NCI-H1694 treated with DMSO at 0.1 percent for 48 hours (cell line): ENCODE measurements around the gene EYA2.
"Not testable (repeated sequence)": the region's sequence is repeated elsewhere in the genome, so short reads cannot be mapped to it uniquely, and the experiment has no call there.

ENCODE experiments used
- DNase-seq: peaks from one replicate; lab custom pipeline; 2025; lab: John Stamatoyannopoulos, UW

EYA2 gene, protein sequence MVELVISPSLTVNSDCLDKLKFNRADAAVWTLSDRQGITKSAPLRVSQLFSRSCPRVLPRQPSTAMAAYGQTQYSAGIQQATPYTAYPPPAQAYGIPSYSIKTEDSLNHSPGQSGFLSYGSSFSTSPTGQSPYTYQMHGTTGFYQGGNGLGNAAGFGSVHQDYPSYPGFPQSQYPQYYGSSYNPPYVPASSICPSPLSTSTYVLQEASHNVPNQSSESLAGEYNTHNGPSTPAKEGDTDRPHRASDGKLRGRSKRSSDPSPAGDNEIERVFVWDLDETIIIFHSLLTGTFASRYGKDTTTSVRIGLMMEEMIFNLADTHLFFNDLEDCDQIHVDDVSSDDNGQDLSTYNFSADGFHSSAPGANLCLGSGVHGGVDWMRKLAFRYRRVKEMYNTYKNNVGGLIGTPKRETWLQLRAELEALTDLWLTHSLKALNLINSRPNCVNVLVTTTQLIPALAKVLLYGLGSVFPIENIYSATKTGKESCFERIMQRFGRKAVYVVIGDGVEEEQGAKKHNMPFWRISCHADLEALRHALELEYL

DNA sequence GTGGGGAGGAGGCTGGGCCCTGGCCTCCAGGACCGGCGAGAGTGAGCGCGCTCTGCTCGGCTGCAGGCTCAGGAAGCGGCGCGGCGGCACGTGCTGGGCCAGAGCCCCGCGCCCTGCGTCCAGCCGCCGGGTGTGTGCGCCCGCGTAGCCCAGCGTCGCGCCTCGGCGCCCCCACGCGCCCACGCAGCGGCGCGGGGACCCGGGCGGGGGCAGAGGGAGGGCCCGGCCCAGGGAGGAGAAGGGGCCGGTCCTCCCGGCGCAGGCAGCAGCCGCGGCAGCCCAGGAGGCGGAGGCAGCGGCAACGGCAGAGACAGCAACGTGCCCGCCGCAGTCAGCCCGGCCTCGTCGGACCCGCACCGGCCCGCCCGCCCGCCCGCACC lies at the start of gene EYA2:
Gene EYA2, plus strand, starts transcription at position 265 of the 380 bp plus-strand sequence. CDS start 95,168 bp downstream, outside the sequence.
- peak; percentile 5 for DNase-seq

- DNase-seq = no peak
Measured at GRCh38 chr20:46844965-46845364, 49.7 kb upstream of the EYA2 start.

GRCh38 chr20:46849269-46849668 lies 45.4 kb upstream of the EYA2 start:
- DNase-seq = no peak

DNA sequence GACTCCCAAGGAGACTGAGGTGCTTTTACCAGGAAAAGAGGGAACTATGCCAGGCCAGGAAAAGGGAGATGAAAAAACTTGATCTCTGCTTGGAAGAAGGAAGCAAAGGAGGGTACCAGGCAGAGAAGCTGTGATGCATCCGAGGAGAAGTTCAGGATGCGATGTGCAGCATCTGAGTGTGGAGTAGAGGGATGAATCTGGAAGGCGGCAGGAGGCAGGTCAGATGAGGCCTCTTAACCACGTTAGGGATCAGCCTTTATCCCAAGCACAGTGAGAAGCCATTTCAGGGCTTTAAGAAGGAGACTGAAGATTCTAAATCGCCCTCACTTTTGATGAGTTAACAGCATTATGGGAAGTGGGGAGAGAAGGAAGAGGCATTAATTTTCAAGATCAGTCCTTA lies 44.9 kb upstream of the EYA2 start:
- DNase-seq = no peak

GRCh38 chr20:46850416-46850815 lies 44.2 kb upstream of the EYA2 start:
- DNase-seq = no peak

GRCh38 chr20:46850896-46851295 lies 43.7 kb upstream of the EYA2 start:
- no peak for DNase-seq

GRCh38 chr20:46851746-46852145 lies 42.9 kb upstream of the EYA2 start:
- DNase-seq = no peak

DNA sequence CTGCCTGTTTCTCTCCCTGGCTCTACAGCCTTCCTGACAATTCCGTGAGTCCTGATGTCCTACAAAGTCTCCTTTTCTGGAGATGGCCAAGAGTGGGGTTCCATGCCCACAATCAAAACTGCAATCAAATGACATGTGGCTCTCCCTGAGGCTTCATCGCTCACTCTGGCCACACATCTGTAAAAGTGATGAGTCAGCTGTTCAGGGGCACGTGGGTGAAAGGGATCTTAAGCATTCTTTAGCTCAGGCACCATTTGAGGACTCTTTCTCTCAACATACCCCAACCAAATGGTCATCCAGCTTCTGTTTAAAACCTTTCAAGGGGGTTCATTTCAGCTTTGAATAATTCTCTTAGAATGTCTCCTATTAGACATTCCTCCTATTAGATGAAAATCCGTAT lies 42.3 kb upstream of the EYA2 start:
- DNase-seq = no peak

- DNase-seq = no peak
Measured at GRCh38 chr20:46853926-46854325, 40.7 kb upstream of the EYA2 start.

DNA sequence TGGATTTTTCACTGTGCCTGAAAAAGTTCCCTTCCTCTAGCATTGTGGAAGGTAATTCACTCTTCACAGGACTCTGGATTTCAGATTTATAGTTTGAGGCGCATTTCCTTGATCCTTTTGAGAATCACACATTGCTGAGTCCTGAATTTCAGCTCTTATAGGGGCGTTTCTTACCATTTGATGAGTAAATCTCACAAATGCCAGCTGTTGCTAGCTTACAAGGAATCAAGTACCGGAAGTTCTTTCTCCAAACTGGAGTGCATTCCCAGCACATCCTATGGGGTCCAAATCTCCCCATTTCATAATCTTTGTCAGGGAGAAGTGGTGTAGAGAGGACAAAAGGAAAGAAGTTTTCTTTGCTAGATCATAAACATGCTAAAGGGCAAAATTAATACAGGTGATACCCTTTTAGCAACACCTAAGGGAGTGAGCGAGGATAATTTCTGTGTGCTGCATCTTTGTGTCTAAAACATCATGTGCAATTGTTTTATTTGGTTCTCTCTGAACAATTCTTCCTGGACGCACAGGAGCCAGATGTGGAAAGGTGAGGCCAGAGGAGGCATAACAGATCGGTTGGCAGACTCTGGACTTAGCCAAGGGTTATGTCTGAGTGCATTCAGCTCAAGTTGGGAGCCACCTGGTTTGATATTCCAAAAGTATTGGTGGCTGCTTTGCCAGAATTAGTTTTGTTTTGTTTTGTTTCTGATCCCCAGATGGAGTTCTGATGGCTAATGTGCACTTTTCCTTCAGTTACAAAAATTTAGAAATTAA lies 37.4 kb upstream of the EYA2 start:
- DNase-seq = no peak

DNA sequence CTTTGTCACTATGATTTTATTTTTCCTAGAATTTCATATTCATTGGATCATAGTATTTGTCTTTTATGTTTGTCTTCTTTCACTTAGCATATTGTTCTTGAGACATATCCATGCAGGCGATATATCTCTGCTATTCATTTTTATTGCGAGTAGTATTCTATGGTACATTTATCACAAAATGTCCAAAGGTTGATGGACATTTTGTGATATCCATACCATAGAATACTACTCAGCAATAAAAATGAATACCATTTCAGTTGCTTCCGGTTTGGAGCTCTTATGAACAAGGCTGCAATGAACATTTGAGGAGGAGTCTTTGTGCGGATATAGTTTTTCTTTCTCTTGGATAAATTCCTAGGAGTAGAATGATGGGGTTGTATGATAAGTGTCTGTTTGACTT lies 28.8 kb upstream of the EYA2 start:
- no peak for DNase-seq

DNA sequence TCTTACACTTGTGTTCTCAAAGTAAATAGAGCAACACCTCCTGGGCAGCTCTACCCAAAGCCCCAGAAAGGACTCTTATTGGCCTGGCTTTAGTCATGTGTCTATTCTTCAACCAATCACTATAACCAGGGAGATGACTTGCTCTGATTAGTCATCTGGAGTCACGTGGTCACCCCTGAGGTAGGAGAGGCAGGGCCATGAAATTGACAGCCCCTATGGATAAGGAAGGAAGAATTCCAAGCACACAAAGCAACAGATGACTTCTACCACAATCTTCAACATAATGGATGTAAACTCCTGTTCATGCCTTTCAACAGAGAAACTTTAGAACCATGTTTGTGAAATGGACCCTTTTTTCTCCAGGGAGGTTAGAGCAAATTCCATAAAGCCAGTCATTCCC lies 24.6 kb upstream of the EYA2 start:
- no peak for DNase-seq

GRCh38 chr20:46872328-46873211 lies 22.1 kb upstream of the EYA2 start:
- DNase-seq = no peak

DNA sequence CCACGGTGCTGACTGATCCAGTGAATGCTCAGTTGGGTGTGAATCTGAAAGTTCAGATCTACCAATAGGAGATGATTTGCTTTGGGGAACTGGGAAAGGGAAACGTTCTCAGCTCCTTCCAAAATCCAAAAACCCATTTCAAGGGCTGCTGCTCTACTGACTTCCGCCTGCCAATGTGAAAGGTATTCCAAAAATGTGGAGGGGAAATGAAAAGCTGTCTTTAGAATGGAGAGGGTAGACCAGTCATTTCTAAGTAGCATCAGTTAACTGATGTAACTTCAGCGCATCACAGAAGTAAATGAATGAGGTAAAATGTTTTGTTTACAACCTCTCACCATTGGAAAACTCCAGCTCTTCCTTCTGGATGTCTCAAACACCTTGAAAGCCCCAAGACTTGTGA lies 19.6 kb upstream of the EYA2 start:
- DNase-seq = no peak

DNA sequence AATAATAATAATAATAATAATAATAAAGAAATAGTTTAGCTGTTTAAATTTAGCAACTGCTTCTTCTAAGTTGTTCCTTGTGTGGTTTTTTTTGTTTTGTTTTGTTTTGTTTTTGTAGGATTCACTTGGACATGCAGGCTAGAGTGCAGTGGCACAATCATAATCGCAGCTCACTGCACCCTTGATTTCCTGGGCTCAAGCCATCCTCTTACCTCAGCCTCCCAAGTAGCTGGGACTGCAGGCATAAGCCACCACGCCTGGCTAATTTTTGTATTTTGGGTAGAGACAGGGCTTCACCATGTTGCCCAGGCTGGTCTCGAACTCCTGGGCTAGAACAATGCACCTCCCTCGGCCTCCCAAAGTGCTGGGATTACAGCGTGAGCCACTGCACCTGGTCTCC lies 15.3 kb upstream of the EYA2 start:
- DNase-seq = no peak

DNA sequence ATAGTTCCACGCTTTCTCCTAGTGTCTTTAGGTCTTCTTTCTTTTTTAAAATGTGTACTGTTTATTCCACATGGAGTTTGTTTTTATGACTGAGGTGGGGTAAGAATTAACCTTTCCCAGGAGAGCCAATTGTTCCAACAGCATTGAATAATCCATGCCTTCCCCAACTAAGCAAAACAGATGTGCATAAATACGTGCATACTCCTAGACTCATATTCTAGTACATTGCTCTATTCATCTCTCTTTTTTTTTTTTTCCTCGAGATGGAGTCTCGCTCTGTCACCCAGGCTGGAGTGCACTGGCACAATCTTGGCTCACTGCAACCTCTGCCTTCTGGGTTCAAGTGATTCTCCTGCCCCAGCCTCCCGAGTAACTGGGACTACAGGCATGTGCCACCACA lies 14.7 kb upstream of the EYA2 start:
- DNase-seq = not testable (repeated sequence)

DNA sequence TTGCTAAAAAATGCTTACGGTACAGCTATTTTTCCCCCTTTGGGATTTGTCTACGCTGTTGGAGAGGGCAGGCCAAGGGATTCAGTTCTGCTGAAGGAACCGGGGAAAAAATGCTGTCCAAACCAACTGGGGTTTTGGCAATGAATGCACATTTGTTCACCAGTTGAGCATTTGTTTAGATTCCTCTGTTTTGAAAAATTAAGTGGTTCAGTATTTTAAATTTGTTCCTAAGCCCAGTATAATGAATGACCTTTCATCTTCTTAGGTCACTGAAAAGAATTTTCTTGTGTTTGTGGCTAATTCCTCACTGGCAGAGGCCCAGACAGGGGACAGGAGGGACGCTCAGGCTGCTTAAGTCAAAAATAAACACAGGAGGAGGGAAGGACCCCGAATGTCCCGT lies 10.8 kb upstream of the EYA2 start:
- no peak for DNase-seq

DNA sequence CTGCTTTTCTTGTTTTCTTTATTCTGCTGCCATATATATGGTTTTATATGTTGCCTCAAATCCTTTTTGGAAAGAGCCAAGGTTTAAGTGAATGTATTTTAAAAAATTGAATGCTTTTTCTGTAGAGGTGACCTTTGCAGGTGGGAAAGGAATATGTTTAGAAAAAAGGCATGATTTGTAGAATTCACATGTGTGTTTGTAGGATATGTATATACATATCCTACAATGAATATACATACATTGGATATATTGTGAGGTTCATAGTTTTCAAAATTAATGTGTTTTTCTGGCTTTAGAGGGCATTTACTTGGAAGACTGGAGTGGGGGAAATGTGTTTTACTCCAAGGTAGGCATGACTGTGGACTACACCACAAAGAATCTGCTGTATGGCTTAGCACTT lies 4.0 kb upstream of the EYA2 start:
- no peak for DNase-seq

- no peak for DNase-seq
Measured at GRCh38 chr20:46893051-46893450, 1.6 kb upstream of the EYA2 start.

DNA sequence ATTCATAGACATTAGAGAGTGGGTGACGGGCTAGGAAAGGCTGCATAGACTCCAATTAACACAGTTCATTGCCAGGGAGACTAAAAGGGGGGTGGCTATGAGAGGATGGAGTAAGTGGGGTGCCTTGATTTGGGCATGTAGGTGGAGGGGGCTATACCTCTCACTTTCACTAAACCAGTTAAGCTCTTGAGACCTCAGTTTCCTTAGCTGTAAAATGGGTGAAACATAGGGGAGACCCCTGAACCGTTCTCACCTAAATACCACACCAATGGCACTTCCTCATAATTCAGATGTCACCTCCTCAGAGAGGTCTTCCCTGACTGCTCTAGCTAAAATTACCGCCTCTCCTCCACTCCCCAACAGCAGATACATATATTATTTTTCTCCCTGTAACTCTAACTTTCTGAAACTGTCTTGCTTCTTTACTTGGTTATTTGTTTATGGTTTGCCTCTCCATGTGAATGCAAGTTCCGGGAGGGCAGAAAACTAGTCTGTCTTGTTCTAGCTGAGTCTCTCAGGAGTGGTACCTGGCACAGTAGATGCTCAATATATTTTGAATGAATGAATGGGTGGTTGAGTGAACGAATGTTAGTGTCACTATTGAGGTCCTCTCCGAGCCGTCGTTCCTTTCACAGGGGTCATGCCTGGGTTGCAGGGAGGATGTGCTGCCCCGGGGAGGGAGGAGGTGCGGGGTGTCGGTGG lies 615 bp upstream of the EYA2 start:
- DNase-seq = no peak
